Measurements from ENCODE around the gene TGFBR2. TPM values are rescaled to one million over a fixed set of nuclear protein-coding genes. Genes with fewer than 3 reads are reported as not detected.

TGFBR2 gene
- total RNA-seq, 1 donor = 37.1 TPM

GRCh38 chr3:30677347-30677685 is 70.9 kb downstream of the TGFBR2 start:
- DNase-seq (ENCODE audit: low read depth) = no peak
- TF ChIP-seq CTCF (IDR thresholded peaks at IDR 0.05; ENCODE audit: insufficient read depth, low read depth, low read length) = no peak
- H3K4me3 ChIP-seq (ENCODE audit: low read depth, low read length) = no peak overlapping the region

GRCh38 chr3:30679045-30679444 is 72.6 kb downstream of the TGFBR2 start:
- no peak for TF ChIP-seq CTCF (IDR thresholded peaks at IDR 0.05; ENCODE audit: insufficient read depth, low read depth, low read length)
- H3K4me3 ChIP-seq (ENCODE audit: low read depth, low read length) = no peak overlapping the region
- DNase-seq (ENCODE audit: low read depth) = no peak

- peak; percentile 92 for DNase-seq (ENCODE audit: low read depth)
- H3K4me3 ChIP-seq (ENCODE audit: low read depth, low read length) = no peak overlapping the region
- TF ChIP-seq CTCF (IDR thresholded peaks at IDR 0.05; ENCODE audit: insufficient read depth, low read depth, low read length) = no peak
Observed at GRCh38 chr3:30680789-30681648, 74.6 kb downstream of the TGFBR2 start.

GRCh38 chr3:30681649-30682211 is 75.3 kb downstream of the TGFBR2 start:
- DNase-seq (ENCODE audit: low read depth) = peak; percentile 57
- no peak overlapping the region for H3K4me3 ChIP-seq (ENCODE audit: low read depth, low read length)
- TF ChIP-seq CTCF (IDR thresholded peaks at IDR 0.05; ENCODE audit: insufficient read depth, low read depth, low read length) = no peak

GRCh38 chr3:30682434-30683155 is 76.2 kb downstream of the TGFBR2 start:
- no peak for TF ChIP-seq CTCF (IDR thresholded peaks at IDR 0.05; ENCODE audit: insufficient read depth, low read depth, low read length)
- no peak overlapping the region for H3K4me3 ChIP-seq (ENCODE audit: low read depth, low read length)
- no peak for DNase-seq (ENCODE audit: low read depth)

- no peak for TF ChIP-seq CTCF (IDR thresholded peaks at IDR 0.05; ENCODE audit: insufficient read depth, low read depth, low read length)
- no peak overlapping the region for H3K4me3 ChIP-seq (ENCODE audit: low read depth, low read length)
- no peak for DNase-seq (ENCODE audit: low read depth)
Observed at GRCh38 chr3:30683769-30684168, 77.4 kb downstream of the TGFBR2 start.

Data from fibroblast of villous mesenchyme (primary cell).